ENCODE data around the gene PIK3AP1. TPM values are rescaled to one million over a fixed set of nuclear protein-coding genes. Genes with fewer than 3 reads are reported as not detected.

Gene PIK3AP1
- total RNA-seq, 1 experiment from 2014 or later: 1.6 TPM

- Histone ChIP-seq H3K4me1 (peaks cover 11% of the 10 kb centered on the region), H3K27me3 (replicated peaks; ENCODE audit: control insufficient read depth, insufficient read depth, low read length) (no peaks in the 10 kb centered on the region; the same call in 1 of the 2 replicates), H3K4me3 (ENCODE audit: low read depth, low read length) (no peak overlapping the region), H3K36me3 (ENCODE audit: control insufficient read depth, insufficient read depth, low read length) (no peaks in the 10 kb centered on the region), H3K9me3 (no peaks in the 10 kb centered on the region)
- Mint-ChIP-seq H3K4me1 (ENCODE audit: low read depth, unreplicated experiment) (peaks cover 12% of the 10 kb centered on the region), H3K27me3 (ENCODE audit: insufficient read depth, unreplicated experiment) (no peaks in the 10 kb centered on the region), H3K9me3 (ENCODE audit: unreplicated experiment) (no peaks in the 10 kb centered on the region), H3K27ac (ENCODE audit: unreplicated experiment) (no peak overlapping the region), H3K4me3 (ENCODE audit: unreplicated experiment) (no peak overlapping the region), H3K36me3 (ENCODE audit: insufficient read depth, unreplicated experiment) (no peaks in the 10 kb centered on the region)
- CTCF ChIA-PET: no interaction called here
- no TSS peak for BruUV-seq (replicated peaks)
- DNase-seq: no peak
- POLR2A ChIA-PET: no interaction called here
- no peak for TF ChIP-seq CTCF (IDR thresholded peaks at IDR 0.05; ENCODE audit: insufficient read depth in 1 of 2, low read depth in 1 of 2, low read length in 1 of 2, severe bottlenecking in 1 of 2, unreplicated experiment in 1 of 2)
- intact Hi-C loops (cut with micrococcal nuclease; ENCODE audit: unreplicated experiment): loop anchor here (10.0 kb wide), 1 partner anchor 248 kb away; no protein-coding TSS in a partner anchor
These were observed 77.8 kb downstream of the PIK3AP1 start for GRCh38 chr10:96642530-96642929.

GRCh38 chr10:96641396-96642295 is 78.7 kb downstream of the PIK3AP1 start:
- Histone ChIP-seq H3K27me3 (replicated peaks; ENCODE audit: control insufficient read depth, insufficient read depth, low read length) (no peaks in the 10 kb centered on the region; the same call in 1 of the 2 replicates), H3K9me3 (no peaks in the 10 kb centered on the region), H3K4me3 (ENCODE audit: low read depth, low read length) (no peak overlapping the region), H3K4me1 (peaks cover 20% of the 10 kb centered on the region), H3K36me3 (ENCODE audit: control insufficient read depth, insufficient read depth, low read length) (no peaks in the 10 kb centered on the region)
- no peak for TF ChIP-seq CTCF (IDR thresholded peaks at IDR 0.05; ENCODE audit: insufficient read depth in 1 of 2, low read depth in 1 of 2, low read length in 1 of 2, severe bottlenecking in 1 of 2, unreplicated experiment in 1 of 2)
- ChIA-PET POLR2A (interaction anchor here (0.9 kb wide), 1 partner anchor 54 kb away, joined by 3 read pairs; the partner anchor contains the start of gene TM9SF3), CTCF (interaction anchor here (0.6 to 2.2 kb wide), 8 partner anchors 50 to 201 kb away, joined by 3 to 22 read pairs (median 6); partner anchors contain the start of genes TLL2 and TM9SF3)
- H3K4me3 Mint-ChIP-seq (ENCODE audit: unreplicated experiment): no peak overlapping the region
- BruUV-seq (replicated peaks): no TSS peak
- no peaks in the 10 kb centered on the region for H3K9me3 Mint-ChIP-seq (ENCODE audit: unreplicated experiment)
- H3K4me1 Mint-ChIP-seq (ENCODE audit: low read depth, unreplicated experiment): peaks cover 9% of the 10 kb centered on the region
- no peak overlapping the region for H3K27ac Mint-ChIP-seq (ENCODE audit: unreplicated experiment)
- intact Hi-C loops (cut with micrococcal nuclease; ENCODE audit: unreplicated experiment): loop anchor here (1.0 to 10.0 kb wide), 4 partner anchors 50 to 247 kb away; no protein-coding TSS in a partner anchor
- H3K36me3 Mint-ChIP-seq (ENCODE audit: insufficient read depth, unreplicated experiment): no peaks in the 10 kb centered on the region
- no peak for DNase-seq
- no peaks in the 10 kb centered on the region for H3K27me3 Mint-ChIP-seq (ENCODE audit: insufficient read depth, unreplicated experiment)

- no TSS peak for BruUV-seq (replicated peaks)
- H3K9me3 ChIP-seq: no peaks in the 10 kb centered on the region
- peaks cover 3% of the 10 kb centered on the region for H3K36me3 Mint-ChIP-seq (ENCODE audit: insufficient read depth, unreplicated experiment)
These were observed 80.4 kb downstream of the PIK3AP1 start for GRCh38 chr10:96639899-96640298.

More at GRCh38 chr10:96639899-96640298, 80.4 kb downstream of the PIK3AP1 start:
- Mint-ChIP-seq H3K27ac (ENCODE audit: unreplicated experiment) (no peak overlapping the region), H3K27me3 (ENCODE audit: insufficient read depth, unreplicated experiment) (no peaks in the 10 kb centered on the region), H3K4me1 (ENCODE audit: low read depth, unreplicated experiment) (peaks cover 9% of the 10 kb centered on the region), H3K4me3 (ENCODE audit: unreplicated experiment) (no peak overlapping the region), H3K9me3 (ENCODE audit: unreplicated experiment) (no peaks in the 10 kb centered on the region)
- H3K4me1 ChIP-seq: peaks cover 29% of the 10 kb centered on the region
- TF ChIP-seq CTCF (IDR thresholded peaks at IDR 0.05; ENCODE audit: insufficient read depth in 1 of 2, low read depth in 1 of 2, low read length in 1 of 2, severe bottlenecking in 1 of 2, unreplicated experiment in 1 of 2): no peak
- H3K4me3 ChIP-seq (ENCODE audit: low read depth, low read length): no peak overlapping the region
- intact Hi-C loops (cut with micrococcal nuclease; ENCODE audit: unreplicated experiment): loop anchor here (1.0 to 10.0 kb wide), 2 partner anchors 190 to 245 kb away; no protein-coding TSS in a partner anchor
- no peaks in the 10 kb centered on the region for H3K36me3 ChIP-seq (ENCODE audit: control insufficient read depth, insufficient read depth, low read length)
- H3K27me3 ChIP-seq (replicated peaks; ENCODE audit: control insufficient read depth, insufficient read depth, low read length): no peaks in the 10 kb centered on the region; the same call in 1 of the 2 replicates
- ChIA-PET POLR2A (no interaction called here), CTCF (interaction anchor here (1.4 to 2.2 kb wide), 3 partner anchors 51 to 104 kb away, joined by 7 to 22 read pairs (median 8); no protein-coding TSS in a partner anchor)
- DNase-seq: no peak

All from Caco-2 (cell line).